Measurements from ENCODE around the gene CKS1B.
A peak's percentile ranks its signal among the peaks of the same experiment; 100 is the strongest.

The CKS1B gene

DNA sequence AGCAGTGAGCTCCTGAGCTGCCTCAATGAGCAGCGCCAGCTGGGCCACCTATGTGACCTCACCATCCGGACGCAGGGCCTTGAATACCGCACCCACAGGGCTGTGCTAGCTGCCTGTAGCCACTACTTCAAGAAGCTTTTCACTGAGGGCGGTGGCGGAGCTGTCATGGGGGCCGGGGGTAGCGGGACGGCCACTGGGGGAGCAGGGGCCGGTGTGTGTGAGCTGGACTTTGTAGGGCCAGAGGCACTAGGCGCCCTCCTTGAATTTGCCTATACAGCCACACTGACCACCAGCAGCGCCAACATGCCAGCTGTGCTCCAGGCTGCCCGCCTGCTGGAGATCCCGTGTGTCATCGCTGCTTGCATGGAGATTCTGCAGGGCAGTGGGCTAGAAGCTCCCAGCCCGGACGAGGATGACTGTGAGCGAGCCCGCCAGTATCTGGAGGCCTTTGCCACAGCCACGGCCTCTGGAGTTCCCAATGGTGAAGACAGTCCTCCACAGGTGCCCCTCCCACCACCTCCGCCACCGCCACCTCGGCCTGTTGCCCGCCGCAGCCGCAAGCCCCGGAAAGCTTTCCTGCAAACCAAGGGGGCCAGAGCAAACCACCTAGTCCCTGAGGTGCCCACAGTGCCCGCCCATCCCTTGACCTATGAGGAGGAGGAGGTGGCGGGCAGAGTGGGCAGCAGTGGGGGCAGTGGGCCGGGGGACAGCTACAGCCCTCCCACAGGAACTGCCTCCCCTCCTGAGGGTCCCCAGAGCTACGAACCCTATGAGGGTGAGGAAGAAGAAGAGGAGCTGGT lies 40.4 kb downstream of the CKS1B start:
- H3K36me3 Mint-ChIP-seq (ENCODE audit: low read depth): no peaks in the 10 kb centered on the region
- H3K4me1 Mint-ChIP-seq: peaks cover 59% of the 10 kb centered on the region
- TF ChIP-seq, protein P1, sequence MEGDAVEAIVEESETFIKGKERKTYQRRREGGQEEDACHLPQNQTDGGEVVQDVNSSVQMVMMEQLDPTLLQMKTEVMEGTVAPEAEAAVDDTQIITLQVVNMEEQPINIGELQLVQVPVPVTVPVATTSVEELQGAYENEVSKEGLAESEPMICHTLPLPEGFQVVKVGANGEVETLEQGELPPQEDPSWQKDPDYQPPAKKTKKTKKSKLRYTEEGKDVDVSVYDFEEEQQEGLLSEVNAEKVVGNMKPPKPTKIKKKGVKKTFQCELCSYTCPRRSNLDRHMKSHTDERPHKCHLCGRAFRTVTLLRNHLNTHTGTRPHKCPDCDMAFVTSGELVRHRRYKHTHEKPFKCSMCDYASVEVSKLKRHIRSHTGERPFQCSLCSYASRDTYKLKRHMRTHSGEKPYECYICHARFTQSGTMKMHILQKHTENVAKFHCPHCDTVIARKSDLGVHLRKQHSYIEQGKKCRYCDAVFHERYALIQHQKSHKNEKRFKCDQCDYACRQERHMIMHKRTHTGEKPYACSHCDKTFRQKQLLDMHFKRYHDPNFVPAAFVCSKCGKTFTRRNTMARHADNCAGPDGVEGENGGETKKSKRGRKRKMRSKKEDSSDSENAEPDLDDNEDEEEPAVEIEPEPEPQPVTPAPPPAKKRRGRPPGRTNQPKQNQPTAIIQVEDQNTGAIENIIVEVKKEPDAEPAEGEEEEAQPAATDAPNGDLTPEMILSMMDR (IDR thresholded peaks at IDR 0.05): no peak
- DNase-seq: no peak
- no peak overlapping the region for H3K27ac Mint-ChIP-seq
- no peaks in the 10 kb centered on the region for H3K9me3 Mint-ChIP-seq
- H3K27me3 Mint-ChIP-seq (ENCODE audit: low read depth, poor library complexity): peaks cover 5% of the 10 kb centered on the region
- no peak overlapping the region for H3K4me3 Mint-ChIP-seq

DNA sequence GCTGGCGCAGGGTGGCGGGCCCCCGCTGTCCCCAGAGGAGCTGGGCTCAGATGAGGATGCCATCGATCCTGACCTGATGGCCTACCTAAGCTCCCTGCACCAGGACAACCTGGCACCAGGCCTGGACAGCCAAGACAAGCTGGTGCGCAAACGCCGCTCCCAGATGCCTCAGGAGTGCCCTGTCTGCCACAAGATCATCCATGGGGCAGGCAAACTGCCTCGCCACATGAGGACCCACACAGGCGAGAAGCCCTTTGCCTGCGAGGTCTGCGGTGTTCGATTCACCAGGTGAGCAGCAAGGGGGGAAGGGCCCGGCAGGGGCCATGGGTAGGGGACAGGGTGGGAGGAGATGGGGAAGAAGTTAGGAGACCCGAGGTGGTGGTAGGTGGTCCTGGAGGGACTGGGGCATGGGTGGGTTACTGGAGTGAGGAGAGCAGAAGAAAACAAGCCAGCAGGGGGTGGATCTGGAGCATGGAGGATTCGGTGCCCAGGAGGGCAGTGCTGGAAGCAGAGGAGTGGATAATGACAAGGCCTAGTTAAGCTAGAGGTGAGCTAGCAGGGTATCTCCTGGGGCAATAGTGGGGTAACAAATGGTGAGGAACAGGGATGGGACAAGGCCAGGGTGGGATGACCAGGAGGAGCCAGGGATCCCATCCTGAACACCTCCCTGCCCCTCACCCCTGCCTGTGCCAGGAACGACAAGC lies 41.2 kb downstream of the CKS1B start:
- no peak overlapping the region for H3K27ac Mint-ChIP-seq
- H3K4me3 Mint-ChIP-seq: no peak overlapping the region
- H3K9me3 Mint-ChIP-seq: no peaks in the 10 kb centered on the region
- DNase-seq: no peak
- H3K4me1 Mint-ChIP-seq: peaks cover 59% of the 10 kb centered on the region
- TF ChIP-seq, protein P1 (IDR thresholded peaks at IDR 0.05): no peak
- H3K36me3 Mint-ChIP-seq (ENCODE audit: low read depth): no peaks in the 10 kb centered on the region
- peaks cover 7% of the 10 kb centered on the region for H3K27me3 Mint-ChIP-seq (ENCODE audit: low read depth, poor library complexity)

DNA sequence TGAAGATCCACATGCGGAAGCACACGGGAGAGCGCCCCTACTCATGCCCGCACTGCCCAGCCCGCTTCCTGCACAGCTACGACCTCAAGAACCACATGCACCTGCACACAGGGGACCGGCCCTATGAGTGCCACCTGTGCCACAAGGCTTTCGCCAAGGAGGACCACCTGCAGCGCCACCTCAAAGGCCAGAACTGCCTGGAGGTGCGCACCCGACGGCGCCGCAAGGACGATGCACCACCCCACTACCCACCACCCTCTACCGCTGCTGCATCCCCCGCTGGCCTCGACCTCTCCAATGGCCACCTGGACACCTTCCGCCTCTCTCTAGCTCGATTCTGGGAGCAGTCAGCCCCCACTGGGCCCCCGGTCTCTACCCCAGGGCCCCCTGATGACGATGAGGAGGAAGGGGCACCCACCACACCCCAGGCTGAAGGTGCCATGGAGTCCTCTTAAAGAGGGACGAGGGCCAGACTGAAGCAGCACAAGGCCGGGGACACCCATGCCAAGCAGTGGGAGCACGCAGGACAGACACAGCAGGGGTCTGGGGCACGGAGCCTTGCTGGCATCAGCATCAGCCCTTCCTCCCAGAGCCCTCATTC lies 41.9 kb downstream of the CKS1B start:
- Mint-ChIP-seq H3K27ac (no peak overlapping the region), H3K36me3 (ENCODE audit: low read depth) (no peaks in the 10 kb centered on the region), H3K9me3 (no peaks in the 10 kb centered on the region), H3K4me1 (peaks cover 53% of the 10 kb centered on the region), H3K4me3 (no peak overlapping the region), H3K27me3 (ENCODE audit: low read depth, poor library complexity) (peaks cover 7% of the 10 kb centered on the region)
- no peak for DNase-seq
- TF ChIP-seq, protein P1 (IDR thresholded peaks at IDR 0.05): no peak

DNA sequence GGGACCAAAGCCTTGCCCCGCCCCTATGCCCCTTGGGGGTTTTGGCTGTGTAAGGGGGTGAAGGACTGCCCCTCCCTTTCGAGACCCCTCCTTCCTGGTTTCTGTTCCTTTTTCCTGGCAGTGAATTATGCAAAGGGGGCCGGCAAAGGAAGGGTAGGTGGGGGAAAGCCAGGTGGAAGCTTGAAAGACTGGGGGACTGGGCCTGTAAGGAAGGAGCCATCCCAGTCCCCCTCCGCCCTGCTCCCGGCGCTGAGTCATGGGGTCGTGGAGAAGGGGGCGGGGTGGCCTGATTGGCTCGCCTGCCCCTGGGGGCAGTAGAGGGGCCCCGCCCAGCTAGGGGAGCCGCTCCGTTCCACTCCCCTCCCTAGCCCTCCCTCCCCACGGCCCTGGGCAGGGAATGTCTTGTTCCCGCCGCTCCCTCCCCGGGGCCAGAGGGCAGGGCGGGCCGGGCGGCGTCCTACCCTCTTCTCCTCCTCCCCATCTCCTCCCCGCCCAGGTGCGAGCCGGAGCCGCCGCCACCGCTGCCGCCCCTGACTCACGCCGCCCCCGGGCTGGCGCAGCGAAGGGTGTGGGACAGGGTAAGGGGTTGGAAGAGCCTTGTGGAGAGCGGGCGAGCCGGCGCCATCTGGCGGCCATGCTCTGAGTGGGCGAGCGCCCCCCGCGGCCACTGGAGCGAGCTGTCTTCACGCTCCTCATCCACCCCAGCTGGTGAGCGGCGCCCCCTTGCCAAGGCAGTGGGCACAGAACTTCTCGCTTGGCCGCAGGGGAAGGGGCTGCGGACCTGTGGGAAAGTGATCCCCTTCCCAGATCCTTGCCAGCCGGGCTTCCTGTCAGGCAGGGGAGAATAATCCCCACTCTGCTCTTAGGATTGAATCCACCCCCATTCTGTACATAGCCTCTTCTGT lies 42.8 kb downstream of the CKS1B start:
- Mint-ChIP-seq H3K9me3 (no peaks in the 10 kb centered on the region), H3K4me1 (peaks cover 46% of the 10 kb centered on the region), H3K4me3 (peak overlapping the region; percentile 73), H3K27ac (peak overlapping the region; percentile 36), H3K36me3 (ENCODE audit: low read depth) (no peaks in the 10 kb centered on the region), H3K27me3 (ENCODE audit: low read depth, poor library complexity) (peaks cover 8% of the 10 kb centered on the region)
- peak; percentile 89 for DNase-seq
- TF ChIP-seq, protein P1 (IDR thresholded peaks at IDR 0.05): peak; percentile 93

DNA sequence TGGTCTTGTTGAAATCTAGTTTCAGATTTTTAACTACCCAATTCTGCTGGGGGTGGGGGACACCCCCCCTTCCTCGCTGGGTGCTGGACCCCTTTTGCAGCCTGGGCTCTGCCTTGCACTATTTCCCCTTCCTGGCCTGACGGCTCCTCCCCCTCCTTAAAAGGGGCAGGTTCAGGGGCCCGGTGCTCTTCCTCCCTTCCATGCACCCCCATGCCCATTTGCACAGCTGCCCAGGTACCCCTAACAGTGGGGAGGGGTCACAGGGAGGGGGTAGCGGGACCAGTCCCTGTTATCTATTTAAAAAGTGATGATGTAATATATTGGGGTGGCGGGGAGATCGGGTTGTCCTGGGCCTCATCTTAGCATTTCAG lies 43.5 kb downstream of the CKS1B start:
- Mint-ChIP-seq H3K27me3 (ENCODE audit: low read depth, poor library complexity) (peaks cover 6% of the 10 kb centered on the region), H3K36me3 (ENCODE audit: low read depth) (no peaks in the 10 kb centered on the region), H3K4me1 (peaks cover 43% of the 10 kb centered on the region), H3K4me3 (peak overlapping the region; percentile 40), H3K27ac (no peak overlapping the region), H3K9me3 (no peaks in the 10 kb centered on the region)
- TF ChIP-seq, protein P1 (IDR thresholded peaks at IDR 0.05): no peak
- no peak for DNase-seq
